Measurements from ENCODE around the gene SYNPR.

- TF ChIP-seq, protein P1, sequence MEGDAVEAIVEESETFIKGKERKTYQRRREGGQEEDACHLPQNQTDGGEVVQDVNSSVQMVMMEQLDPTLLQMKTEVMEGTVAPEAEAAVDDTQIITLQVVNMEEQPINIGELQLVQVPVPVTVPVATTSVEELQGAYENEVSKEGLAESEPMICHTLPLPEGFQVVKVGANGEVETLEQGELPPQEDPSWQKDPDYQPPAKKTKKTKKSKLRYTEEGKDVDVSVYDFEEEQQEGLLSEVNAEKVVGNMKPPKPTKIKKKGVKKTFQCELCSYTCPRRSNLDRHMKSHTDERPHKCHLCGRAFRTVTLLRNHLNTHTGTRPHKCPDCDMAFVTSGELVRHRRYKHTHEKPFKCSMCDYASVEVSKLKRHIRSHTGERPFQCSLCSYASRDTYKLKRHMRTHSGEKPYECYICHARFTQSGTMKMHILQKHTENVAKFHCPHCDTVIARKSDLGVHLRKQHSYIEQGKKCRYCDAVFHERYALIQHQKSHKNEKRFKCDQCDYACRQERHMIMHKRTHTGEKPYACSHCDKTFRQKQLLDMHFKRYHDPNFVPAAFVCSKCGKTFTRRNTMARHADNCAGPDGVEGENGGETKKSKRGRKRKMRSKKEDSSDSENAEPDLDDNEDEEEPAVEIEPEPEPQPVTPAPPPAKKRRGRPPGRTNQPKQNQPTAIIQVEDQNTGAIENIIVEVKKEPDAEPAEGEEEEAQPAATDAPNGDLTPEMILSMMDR (IDR thresholded peaks at IDR 0.05; ENCODE audit: insufficient read depth, low read length): no peak
- TF ChIP-seq POLR2AphosphoS5 (IDR thresholded peaks at IDR 0.05; ENCODE audit: low read depth): no peak
- no peak for TF ChIP-seq GABPA (IDR thresholded peaks at IDR 0.05; ENCODE audit: low read depth)
These were observed 377.4 kb downstream of the SYNPR start for GRCh38 chr3:63655519-63655918.

Data from HL-60 (cell line).